NCI-H774 (cell line): ENCODE data around the gene HAT1.
"Not testable (repeated sequence)": the region's sequence is repeated elsewhere in the genome, so short reads cannot be mapped to it uniquely, and the experiment has no call there.

Experiments
- DNase-seq: peaks from one replicate; lab custom pipeline; 2025; lab: John Stamatoyannopoulos, UW

HAT1 gene

GRCh38 chr2:171972329-171972982 lies 50.2 kb downstream of the HAT1 start:
- no peak for DNase-seq

GRCh38 chr2:171979103-171979502 lies 56.8 kb downstream of the HAT1 start:
- no peak for DNase-seq

- not testable (repeated sequence) for DNase-seq
These were observed 61.7 kb downstream of the HAT1 start for GRCh38 chr2:171983924-171984323.

- no peak for DNase-seq
These were observed 62.8 kb downstream of the HAT1 start for GRCh38 chr2:171985076-171985475.

GRCh38 chr2:171986778-171987177 lies 64.5 kb downstream of the HAT1 start:
- DNase-seq: no peak

- no peak for DNase-seq
These were observed 68.8 kb downstream of the HAT1 start for GRCh38 chr2:171991027-171991426.

GRCh38 chr2:171995586-171995985 lies 73.3 kb downstream of the HAT1 start:
- DNase-seq: no peak

- no peak for DNase-seq
These were observed 73.8 kb downstream of the HAT1 start for GRCh38 chr2:171996021-171996420.

- not testable (repeated sequence) for DNase-seq
These were observed 74.8 kb downstream of the HAT1 start for GRCh38 chr2:171997031-171997430.

GRCh38 chr2:171999161-171999560 lies 76.9 kb downstream of the HAT1 start:
- no peak for DNase-seq

- DNase-seq: peak; percentile 94
These were observed 77.6 kb downstream of the HAT1 start, which contains the start of gene METAP1D for GRCh38 chr2:171999604-172000469. Gene METAP1D, plus strand, starts transcription at chr2:171999953. Its CDS starts 17 bp downstream, at chr2:171999970.

GRCh38 chr2:172000696-172001361 lies 78.6 kb downstream of the HAT1 start:
- no peak for DNase-seq

GRCh38 chr2:172007372-172007771 lies 85.1 kb downstream of the HAT1 start:
- DNase-seq: no peak

- DNase-seq: no peak
These were observed 87.6 kb downstream of the HAT1 start for GRCh38 chr2:172009823-172010222.

GRCh38 chr2:172011812-172012575 lies 89.7 kb downstream of the HAT1 start:
- no peak for DNase-seq

- no peak for DNase-seq
These were observed 90.6 kb downstream of the HAT1 start for GRCh38 chr2:172012677-172013391.

GRCh38 chr2:172013396-172013795 lies 91.1 kb downstream of the HAT1 start:
- DNase-seq: no peak

- DNase-seq: no peak
These were observed 99.0 kb downstream of the HAT1 start for GRCh38 chr2:172021074-172021931.

- DNase-seq: no peak
These were observed 99.7 kb downstream of the HAT1 start for GRCh38 chr2:172021955-172022354.

- no peak for DNase-seq
These were observed 109.3 kb downstream of the HAT1 start for GRCh38 chr2:172031536-172031935.
